Right atrium auricular region (tissue), 2 donors: Measurements from ENCODE around the gene BANP. TPM values are rescaled to one million over a fixed set of nuclear protein-coding genes. Genes with fewer than 3 reads are reported as not detected.

ENCODE experiments used
- DNase-seq: peaks from one replicate; pipeline ENCODE4 v3.0.0-alpha.2; 2019; ENCODE audit warnings: low spot score
- H3K27ac ChIP-seq, 2 donors: fragments of 200-600 bp; sonication (generic); 1 replicate in 1 of 2; 2 replicates in 1 of 2; pipeline ENCODE4 v1.5.1; 2016 to 2019
- H3K27me3 ChIP-seq, 2 donors: fragments of 200-600 bp; sonication (generic); one replicate each; pipeline versions ENCODE4 v1.5.1 to v1.6.0; 2017 to 2019
- H3K36me3 ChIP-seq: fragments of 200-600 bp; sonication (generic); one replicate; pipeline ENCODE4 v1.5.1; 2016
- H3K4me1 ChIP-seq, 2 donors: fragments of 200-600 bp; sonication (generic); one replicate each; pipeline versions ENCODE4 v1.5.1 to v1.6.0; 2017 to 2019
- H3K4me3 ChIP-seq, 2 donors: fragments of 200-600 bp; sonication (generic); 1 replicate in 1 of 2; 2 replicates in 1 of 2; pipeline ENCODE4 v1.5.1; 2017 to 2019; ENCODE audit warnings: mild to moderate bottlenecking in 1 of 2, moderate library complexity in 1 of 2
- H3K9me3 ChIP-seq, 2 donors: fragments of 200-600 bp; sonication (generic); one replicate each; pipeline ENCODE4 v1.5.1; 2019
- CTCF ChIP-seq, 2 donors: fragments of 200-600 bp; sonication (generic); IDR thresholded peaks; one replicate each; pipeline ENCODE4 v1.5.1; 2019; ENCODE audit warnings: antibody characterized with exemption in 2 of 2
- total RNA-seq, 2 donors: library from RNA; depleted of rRNA; stranded (reverse); fragments of >200 nt; gene quantifications; one replicate each; pipeline ENCODE4 v1.1.0, GENCODE V29; 2016

Gene BANP
- total RNA-seq, 2 donors from 2014 or later, result 10.4 to 14.4 TPM

DNA sequence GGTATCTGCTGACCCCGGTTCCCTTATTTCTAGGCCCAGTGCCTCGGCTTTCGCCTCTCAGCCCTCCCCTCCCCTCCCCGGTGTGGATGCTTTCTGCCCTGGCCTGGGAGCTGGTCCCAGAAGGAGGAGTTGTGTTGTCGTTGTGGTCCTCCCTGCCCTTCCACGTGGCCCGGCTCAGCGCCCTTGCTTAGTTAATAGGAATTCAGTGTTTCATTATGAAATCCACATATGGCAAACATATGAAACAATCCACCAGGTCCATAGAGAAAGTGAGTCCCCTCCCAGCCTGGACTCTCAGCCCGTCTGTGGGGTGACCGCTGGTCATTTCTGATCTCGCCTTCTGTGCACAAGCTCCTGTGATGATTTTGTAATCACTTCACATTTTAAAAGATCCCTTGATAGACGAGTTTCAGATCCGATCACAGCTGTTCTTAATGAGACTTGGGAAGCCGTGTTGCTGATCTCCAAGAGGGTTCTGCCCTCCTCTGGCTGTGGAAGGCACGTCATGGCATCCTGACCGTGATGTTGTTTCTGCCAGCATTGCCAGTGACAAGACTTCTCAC, 112.1 kb downstream of the BANP start:
- Histone ChIP-seq H3K27ac (peak overlapping the region; percentile 72 to 73), H3K4me1 (peaks cover 0 to 24% of the 10 kb centered on the region in 2 donors), H3K27me3 (no peaks in the 10 kb centered on the region), H3K9me3 (no peaks in the 10 kb centered on the region), H3K36me3 (peaks cover 12% of the 10 kb centered on the region), H3K4me3 (no peak overlapping the region)
- DNase-seq, result no peak
- peak in 1 of 2 donors; percentile 46 for TF ChIP-seq CTCF (IDR thresholded peaks at IDR 0.05)

DNA sequence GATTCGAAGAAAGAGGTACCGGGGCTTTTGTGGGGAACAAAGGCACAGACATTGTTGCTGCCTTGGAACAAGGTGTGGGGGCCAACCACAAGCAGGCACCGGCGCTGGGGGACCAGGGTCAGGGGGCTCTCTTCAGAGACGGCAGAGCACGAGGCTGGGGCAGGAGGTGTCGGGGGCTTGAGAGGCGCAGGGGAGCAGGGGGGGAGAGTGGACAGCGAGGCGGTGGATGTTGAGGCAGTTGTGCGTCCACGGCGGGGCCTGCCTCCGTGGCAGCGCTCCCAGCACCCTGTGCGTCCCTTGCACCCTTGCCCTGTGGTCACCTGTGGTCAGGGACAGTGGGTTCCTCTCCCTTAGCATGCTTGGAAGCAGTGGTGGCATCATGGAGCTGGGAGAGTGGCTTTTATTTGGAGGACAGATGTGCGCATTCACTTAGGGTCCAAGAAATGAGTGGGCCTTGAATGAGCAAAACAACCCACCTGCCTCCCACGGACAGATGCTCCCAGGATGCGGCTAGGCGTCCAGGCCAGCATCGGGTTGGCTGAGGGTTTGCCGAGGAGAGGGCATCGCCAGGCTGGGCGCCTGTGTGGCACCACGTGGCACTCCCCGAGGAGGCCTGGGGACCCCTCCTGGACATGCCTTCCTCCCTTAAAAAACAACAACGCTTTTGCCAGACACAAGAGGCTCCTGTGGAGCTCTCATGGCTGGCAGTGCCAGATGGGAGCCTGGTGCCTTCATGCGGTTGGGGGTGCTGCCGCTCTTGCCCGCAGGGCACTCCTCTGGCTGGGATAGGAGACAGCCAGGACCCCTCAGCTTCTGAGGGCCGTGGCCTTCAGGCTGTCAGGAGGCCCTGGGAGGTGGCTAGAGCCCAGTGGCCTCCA, 113.0 kb downstream of the BANP start:
- no peak for DNase-seq
- no peaks in the 10 kb centered on the region for H3K9me3 ChIP-seq
- H3K27me3 ChIP-seq, result no peaks in the 10 kb centered on the region
- H3K4me1 ChIP-seq, result peaks cover 0 to 24% of the 10 kb centered on the region in 2 donors
- peaks cover 13% of the 10 kb centered on the region for H3K36me3 ChIP-seq
- peak overlapping the region; percentile 72 to 73 for H3K27ac ChIP-seq
- no peak for TF ChIP-seq CTCF (IDR thresholded peaks at IDR 0.05)
- no peak overlapping the region for H3K4me3 ChIP-seq

- no peak for TF ChIP-seq CTCF (IDR thresholded peaks at IDR 0.05)
- H3K4me1 ChIP-seq, result peaks cover 0 to 24% of the 10 kb centered on the region in 2 donors
- H3K27ac ChIP-seq, result peak overlapping the region in 1 of 2 donors; percentile 73
- H3K9me3 ChIP-seq, result no peaks in the 10 kb centered on the region
- peaks cover 15% of the 10 kb centered on the region for H3K36me3 ChIP-seq
- H3K4me3 ChIP-seq, result no peak overlapping the region
- H3K27me3 ChIP-seq, result no peaks in the 10 kb centered on the region
- no peak for DNase-seq
These were observed 113.9 kb downstream of the BANP start for GRCh38 chr16:88064889-88065746.

DNA sequence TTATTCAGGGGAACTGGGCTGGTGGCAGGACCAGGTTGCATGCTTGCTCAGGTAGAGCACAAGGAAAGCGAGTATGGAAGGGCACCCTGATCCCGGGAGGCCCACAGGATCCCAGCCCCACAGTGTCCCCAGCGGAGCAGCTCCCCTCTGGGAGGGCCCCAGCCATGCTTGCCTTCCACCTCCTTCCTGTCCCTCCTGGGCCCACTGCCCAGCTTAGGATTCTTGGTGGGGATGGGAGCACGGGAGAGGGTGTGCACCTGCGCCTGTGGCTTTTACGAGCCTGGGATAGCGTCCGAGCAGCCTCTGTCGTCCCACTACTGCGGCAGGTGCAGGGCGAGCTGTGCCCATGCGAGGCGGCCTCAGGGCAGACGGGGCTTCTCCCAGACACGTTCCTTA, 114.5 kb downstream of the BANP start:
- H3K36me3 ChIP-seq, result peaks cover 16% of the 10 kb centered on the region
- no peak for TF ChIP-seq CTCF (IDR thresholded peaks at IDR 0.05)
- H3K27me3 ChIP-seq, result no peaks in the 10 kb centered on the region
- H3K4me3 ChIP-seq, result no peak overlapping the region
- no peak for DNase-seq
- peaks cover 0 to 24% of the 10 kb centered on the region in 2 donors for H3K4me1 ChIP-seq
- H3K27ac ChIP-seq, result no peak overlapping the region
- H3K9me3 ChIP-seq, result no peaks in the 10 kb centered on the region

DNA sequence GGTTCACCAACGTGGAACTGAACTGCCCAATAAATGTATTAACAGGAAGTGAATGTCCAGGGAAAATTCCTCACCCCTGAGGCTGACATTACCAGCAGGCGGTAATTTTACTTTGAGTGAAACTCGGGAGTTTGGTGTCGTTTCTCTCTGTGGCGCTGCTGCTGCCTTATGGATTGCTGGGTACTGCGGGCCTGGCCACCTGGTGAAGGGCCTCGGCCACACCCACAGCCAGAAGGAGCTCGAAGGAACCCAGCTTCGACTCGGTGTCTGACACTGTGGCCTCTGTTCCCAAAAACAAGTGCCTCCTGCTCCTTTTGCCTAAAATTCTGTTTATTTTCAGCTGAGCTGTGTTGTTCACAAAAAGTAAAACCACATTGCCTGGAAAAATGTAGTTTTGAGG, 115.0 kb downstream of the BANP start:
- DNase-seq, result no peak
- Histone ChIP-seq H3K36me3 (peaks cover 21% of the 10 kb centered on the region), H3K27ac (no peak overlapping the region), H3K4me1 (peaks cover 0 to 24% of the 10 kb centered on the region in 2 donors), H3K4me3 (no peak overlapping the region), H3K27me3 (no peaks in the 10 kb centered on the region), H3K9me3 (no peaks in the 10 kb centered on the region)
- no peak for TF ChIP-seq CTCF (IDR thresholded peaks at IDR 0.05)
